ENCODE results near the gene PCSK2.
"Not testable (repeated sequence)": the region's sequence is repeated elsewhere in the genome, so short reads cannot be mapped to it uniquely, and the experiment has no call there.

The PCSK2 gene

GRCh38 chr20:17226410-17227218 is at the start of gene PCSK2:
PCSK2 (plus strand) TSS chr20:17227040; CDS start chr20:17227306, 266 bp downstream.
- peak; percentile 61 for DNase-seq (ENCODE audit: low spot score)

GRCh38 chr20:17177341-17177740 is 49.5 kb upstream of the PCSK2 start:
- DNase-seq (ENCODE audit: low spot score), result no peak

DNA sequence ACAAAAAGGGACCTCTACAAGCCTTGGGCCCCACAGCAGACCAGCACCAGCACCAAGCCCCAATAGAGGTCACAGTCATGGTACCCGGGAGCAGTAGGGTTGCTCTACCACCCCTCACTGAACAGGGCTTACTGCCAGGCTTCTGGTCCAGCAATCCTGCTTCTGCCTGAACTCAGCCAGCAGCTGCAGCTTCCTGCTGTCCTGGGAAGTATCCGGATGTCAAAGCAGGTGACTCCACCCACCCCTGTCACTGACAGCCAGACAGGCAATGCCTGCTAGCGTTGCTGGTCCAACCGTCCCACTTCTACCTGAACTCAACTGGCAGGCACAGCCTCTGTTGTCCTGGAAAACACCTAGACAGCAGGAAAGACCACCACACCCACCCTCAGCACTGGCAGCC is 47.0 kb upstream of the PCSK2 start:
- DNase-seq (ENCODE audit: low spot score), result no peak

DNA sequence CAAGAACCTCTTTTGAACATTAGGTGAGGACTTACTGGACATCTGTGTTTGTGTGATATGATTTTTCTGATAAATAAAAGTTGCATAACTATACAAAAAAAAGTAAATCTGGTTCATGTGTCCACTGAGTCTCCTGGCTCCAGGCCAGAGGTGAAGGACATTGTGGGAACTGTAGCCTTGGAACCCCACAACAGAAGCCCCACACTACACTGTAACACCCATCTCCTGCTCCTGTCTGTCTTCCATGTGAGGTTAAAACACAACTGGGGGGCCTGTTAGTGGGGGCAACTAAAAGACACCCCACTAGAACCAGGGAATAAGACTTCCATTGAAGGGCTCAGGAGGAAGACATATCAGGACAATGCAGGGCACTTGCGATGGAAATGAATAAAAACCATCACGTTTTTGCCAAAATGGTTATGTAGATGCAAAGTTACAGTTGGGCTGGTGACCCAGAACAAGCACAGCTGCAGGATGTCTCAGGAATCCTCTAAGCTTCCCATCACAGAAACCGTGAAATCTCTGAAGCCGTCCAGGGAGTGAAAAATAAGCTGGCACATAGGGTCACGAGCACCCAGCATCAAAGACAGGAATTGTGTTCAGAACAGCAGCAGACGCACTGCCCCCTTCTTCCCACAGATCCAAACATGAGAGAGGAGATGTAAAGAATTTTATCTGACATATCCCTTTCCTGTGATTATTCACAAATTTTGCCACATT is 36.7 kb upstream of the PCSK2 start:
- DNase-seq (ENCODE audit: low spot score), result no peak

DNA sequence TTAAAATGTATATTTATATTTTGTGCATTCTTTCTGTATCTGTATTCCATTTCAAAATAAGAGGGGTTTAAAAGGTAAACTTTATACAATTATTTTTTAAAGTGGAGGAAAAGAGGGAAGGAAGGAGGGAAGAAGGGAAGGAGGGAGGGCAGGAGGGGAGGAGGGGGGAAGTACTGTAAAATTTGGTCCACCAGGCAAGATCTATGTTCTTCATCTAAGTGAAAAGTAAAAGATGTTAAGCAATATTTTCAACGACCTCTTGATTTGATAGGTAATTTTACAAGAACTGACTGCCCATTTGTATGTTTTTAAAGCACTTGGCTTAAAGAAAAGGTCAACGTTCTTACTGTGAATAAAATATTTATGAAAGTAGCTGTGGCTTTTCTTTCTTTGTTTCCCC is 29.8 kb upstream of the PCSK2 start:
- DNase-seq (ENCODE audit: low spot score), result no peak

DNA sequence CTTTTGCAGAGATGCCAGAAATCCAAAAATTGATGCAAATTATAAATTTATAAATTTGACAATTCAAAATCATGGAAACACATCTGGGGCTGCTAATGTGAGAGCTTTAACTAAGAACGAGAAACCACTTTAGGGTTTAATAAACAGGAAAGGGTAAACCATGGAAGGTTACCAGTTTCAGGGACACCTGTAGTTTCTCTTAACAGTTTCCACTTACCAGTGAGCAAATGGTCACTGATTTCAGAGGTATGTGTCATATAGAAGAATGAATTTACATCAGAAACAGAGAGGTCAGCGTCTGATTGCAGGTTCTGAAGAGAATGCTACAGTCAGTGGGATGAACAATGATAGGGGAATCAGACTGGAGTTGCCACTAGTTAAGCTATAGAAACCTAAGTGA is 24.8 kb upstream of the PCSK2 start:
- DNase-seq (ENCODE audit: low spot score), result no peak

DNA sequence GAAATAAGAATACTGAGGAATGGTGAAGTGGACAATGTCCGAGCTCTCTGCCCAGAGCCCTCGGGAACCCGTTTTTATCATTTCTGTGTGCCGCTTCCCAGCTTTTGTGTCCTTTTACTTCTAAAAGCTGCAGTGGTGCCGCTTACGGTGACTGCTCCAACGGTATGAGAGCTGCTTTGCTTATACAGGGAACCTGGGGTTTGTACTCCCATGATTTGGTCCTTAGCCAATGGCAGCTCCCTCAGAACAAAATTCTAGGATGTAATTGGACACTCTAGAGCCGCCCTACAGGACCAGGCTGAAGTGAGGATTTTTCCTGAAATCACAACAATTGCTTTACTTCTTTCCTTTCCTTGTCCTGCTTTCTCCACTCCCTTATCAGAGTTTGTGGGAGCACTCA is 24.2 kb upstream of the PCSK2 start:
- no peak for DNase-seq (ENCODE audit: low spot score)

DNA sequence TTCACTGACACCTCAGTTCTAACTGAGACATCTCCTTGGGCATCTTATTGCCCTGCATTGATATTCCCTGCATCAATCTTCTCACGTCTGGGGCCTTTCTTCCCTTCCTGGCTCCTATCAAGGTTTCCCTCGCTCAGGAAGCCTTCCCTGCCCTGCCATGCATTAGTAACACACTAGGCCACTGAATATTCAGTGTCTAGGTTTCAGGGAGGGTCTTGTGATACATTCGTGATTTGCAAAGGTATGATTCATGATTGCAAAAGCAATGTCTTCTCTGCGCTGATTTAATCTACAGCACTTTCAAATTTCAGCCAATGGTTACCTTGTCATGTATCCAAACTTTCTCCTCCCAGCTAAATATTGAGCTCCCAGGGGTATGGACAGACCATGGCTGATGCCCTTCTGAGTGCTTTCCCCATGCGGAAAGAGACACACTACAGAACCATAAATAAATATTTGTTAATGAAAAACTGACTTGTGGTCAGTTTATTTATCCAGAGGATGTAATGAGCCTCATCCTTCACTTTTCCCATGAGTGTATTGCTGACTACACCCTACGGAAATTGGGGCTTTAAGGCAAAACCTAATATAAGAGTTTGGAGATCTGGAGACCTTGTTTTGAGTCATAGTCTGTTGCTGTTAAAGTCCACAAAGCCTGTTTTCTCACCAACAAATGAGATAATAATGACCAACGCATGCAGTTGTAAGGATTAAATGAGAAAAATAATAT is 21.6 kb upstream of the PCSK2 start:
- DNase-seq (ENCODE audit: low spot score), result no peak

DNA sequence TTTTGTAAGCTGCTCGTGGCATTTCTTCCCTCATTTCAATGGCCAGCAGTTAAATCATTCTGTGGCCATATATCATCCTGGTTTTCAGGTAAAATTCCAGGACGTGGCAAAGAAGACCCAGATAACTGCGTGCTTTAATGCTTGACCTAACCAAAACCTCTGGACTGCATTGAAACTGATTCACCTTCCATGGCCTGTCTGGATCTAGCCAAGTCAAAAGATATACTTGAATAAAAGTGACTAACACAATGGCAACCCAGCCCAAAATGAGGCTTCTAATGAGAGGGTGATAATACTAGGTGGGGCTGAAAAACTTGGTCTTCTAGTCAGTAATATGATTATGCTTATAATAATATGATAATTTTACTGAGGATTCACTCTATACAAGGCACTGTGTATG is 16.5 kb upstream of the PCSK2 start:
- no peak for DNase-seq (ENCODE audit: low spot score)

DNA sequence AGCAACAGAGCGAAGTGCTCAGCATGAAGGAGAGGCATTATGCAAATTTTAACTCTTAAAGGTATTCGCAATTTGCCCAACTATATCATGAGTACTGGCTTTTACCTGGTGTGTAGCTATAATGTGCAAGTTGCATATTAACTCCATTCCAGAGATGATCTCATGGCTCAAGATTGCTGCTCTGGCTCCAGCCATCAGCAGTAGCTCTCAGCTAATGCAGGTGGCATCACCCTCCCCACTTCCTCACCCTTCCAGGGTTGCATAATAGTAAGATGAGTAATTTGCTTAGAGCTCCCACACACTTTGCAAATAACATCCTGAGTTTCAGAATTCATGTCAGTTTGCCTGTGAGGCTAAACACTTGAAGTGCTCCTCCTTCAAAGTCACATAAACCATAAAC is 15.9 kb upstream of the PCSK2 start:
- no peak for DNase-seq (ENCODE audit: low spot score)

DNA sequence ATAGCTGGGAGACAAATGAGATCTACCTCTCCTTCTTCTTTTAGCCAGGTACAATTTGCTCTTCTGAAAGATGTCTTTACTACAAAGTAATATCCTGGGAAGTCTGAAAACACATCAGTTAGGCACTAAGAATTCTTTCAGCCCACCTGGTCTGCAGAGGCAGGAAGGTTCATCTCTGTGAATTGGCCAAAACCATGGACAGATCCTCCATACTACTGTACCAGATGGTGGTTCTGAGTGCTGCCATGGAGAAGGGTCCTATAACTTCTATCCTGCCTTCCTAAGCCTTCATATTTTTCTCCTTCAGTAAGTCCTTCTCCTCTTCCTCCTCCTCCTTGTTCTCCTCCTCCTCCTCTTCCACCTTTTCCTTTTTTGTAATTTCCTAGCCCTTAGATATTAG is 11.7 kb upstream of the PCSK2 start:
- no peak for DNase-seq (ENCODE audit: low spot score)

DNA sequence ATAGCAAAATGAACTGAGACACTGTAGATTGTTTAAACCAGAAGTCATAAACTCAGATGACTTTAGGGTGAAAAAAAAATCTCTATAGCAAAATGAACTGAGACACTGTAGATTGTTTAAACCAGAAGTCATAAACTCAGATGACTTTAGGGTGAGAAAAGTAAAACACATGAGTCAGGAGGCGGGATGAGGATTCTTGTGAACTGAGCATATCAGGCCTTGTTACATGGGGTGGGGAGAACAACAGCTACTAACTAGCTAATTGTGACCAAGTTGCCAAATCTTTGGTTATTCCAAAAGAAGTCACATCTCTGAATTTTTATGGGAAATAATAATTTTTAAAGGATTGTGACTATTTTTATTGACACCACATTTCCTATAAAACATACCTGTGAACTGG is 7.0 kb upstream of the PCSK2 start:
- DNase-seq (ENCODE audit: low spot score), result not testable (repeated sequence)

- no peak for DNase-seq (ENCODE audit: low spot score)
Observed at GRCh38 chr20:17223553-17223952, 3.3 kb upstream of the PCSK2 start.

DNA sequence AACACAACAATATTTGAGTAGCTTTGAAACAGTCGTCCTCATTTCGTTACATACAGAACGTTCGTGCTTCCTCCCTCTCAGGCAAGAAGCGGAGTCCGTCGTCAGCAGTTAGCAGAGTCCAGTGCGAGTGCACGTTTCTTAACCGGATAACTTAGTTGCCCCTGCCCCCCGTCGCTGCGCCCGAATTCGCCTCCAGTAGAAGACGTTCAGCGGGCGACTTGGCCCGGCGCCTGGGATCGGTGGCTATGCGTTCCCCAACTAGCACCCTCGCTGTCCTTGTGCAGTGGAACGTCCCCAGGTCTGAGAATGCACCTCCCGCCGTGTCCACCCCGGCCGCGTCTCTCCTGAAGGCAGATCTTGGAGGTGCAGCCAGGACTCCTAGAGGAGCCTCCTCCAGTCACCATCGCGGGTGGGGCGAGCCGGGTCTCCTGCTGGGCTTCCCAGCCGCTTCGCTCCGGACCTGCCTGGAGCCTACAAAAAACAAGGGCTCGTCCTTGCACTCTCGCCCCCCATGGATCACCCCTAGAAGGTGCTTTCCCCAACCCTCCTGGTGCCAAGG is 910 bp upstream of the PCSK2 start:
- no peak for DNase-seq (ENCODE audit: low spot score)

DNA sequence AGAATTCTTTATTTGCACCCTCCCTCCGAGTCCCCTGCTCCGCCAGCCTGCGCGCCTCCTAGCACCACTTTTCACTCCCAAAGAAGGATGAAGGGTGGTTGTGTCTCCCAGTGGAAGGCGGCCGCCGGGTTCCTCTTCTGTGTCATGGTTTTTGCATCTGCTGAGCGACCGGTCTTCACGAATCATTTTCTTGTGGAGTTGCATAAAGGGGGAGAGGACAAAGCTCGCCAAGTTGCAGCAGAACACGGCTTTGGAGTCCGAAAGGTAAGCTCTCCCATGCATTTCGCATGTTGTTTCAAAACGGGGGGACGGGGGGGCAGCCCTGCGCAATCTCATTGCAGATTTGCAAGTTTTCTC is 357 bp downstream of the PCSK2 start:
- DNase-seq (ENCODE audit: low spot score), result no peak

DNA sequence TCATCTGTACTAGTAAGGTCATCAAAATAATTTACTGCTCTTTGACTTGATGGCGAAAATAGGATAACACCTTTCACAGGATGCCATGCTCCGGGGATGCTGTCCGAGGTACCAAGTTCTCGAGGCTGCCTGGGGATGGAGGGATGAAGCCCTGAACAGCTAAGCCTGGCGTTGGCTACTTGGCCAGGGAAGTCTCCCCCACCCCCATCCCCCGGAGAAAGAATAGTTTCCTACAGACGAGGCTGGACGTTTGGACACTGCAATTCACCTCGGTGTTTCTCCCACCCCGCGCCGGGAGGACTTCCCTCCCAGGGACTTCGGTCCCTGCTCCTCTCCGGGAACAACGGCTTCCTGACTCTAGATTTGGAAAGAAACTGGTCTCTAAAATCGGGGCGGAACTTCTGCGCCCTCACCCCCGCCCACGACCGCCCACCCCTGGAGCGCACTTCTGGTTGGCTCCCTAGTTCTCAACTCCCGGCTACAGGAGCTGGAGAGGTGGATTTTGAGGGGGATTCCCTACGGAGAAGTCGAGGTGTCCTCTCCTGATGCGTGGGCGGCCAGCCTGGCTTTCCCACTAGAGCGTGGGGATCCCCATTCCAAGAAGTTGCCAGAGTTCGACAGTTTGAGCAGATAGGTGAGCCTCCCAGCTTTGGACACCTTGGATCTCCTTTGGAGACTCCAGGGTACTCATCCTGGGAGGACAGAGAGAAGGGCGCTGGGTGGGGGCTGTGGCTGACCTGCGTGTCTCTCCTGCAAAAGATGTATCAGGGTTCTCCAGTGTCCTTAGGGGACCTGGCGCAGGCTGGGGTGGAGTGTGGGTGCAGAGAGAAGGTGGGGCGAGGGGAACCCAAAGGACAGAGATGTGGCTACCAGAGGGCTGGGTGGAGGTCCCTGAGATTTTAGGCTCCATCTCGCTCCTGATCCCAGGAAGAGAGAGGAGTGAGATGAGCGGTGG is 1.1 kb downstream of the PCSK2 start:
- no peak for DNase-seq (ENCODE audit: low spot score)

- no peak for DNase-seq (ENCODE audit: low spot score)
Observed at GRCh38 chr20:17228624-17229061, 1.8 kb downstream of the PCSK2 start.

- no peak for DNase-seq (ENCODE audit: low spot score)
Observed at GRCh38 chr20:17229256-17229655, 2.4 kb downstream of the PCSK2 start.

GRCh38 chr20:17233626-17234025 is 6.8 kb downstream of the PCSK2 start:
- DNase-seq (ENCODE audit: low spot score), result no peak

- no peak for DNase-seq (ENCODE audit: low spot score)
Observed at GRCh38 chr20:17236766-17237165, 9.9 kb downstream of the PCSK2 start.

GRCh38 chr20:17248224-17248623 is 21.4 kb downstream of the PCSK2 start:
- DNase-seq (ENCODE audit: low spot score), result no peak
